Thymus (tissue), 11 donors: ENCODE data around the gene GDPD5. TPM values are rescaled to one million over a fixed set of nuclear protein-coding genes. Genes with fewer than 3 reads are reported as not detected.

Experiments used
- DNase-seq, 9 donors: peaks; one replicate each; pipeline ENCODE4 v3.0.0-alpha.2; 2013; ENCODE audit warnings: low spot score in 9 of 9, low read depth in 6 of 9, missing footprints in 1 of 9
- H3K27ac ChIP-seq, 2 donors: one replicate each; pipeline ENCODE4 v1.5.1; 2013; ENCODE audit warnings: control low read depth in 1 of 2, low read depth in 1 of 2, low read length in 1 of 2, mild to moderate bottlenecking in 1 of 2, moderate library complexity in 1 of 2
- H3K27me3 ChIP-seq, 2 donors: one replicate each; pipeline ENCODE4 v1.5.1; 2013; ENCODE audit warnings: low read length in 1 of 2; ENCODE audit not compliant: control insufficient read depth in 2 of 2, insufficient read depth in 1 of 2
- H3K36me3 ChIP-seq, 2 donors: one replicate each; pipeline ENCODE4 v1.5.1; 2013; ENCODE audit warnings: low read length in 1 of 2, mild to moderate bottlenecking in 1 of 2, moderate library complexity in 1 of 2; ENCODE audit not compliant: control insufficient read depth in 2 of 2, insufficient read depth in 2 of 2
- H3K4me1 ChIP-seq, 2 donors: one replicate each; pipeline ENCODE4 v1.5.1; 2013; ENCODE audit warnings: low read length in 2 of 2; ENCODE audit not compliant: control insufficient read depth in 2 of 2, insufficient read depth in 2 of 2
- H3K4me3 ChIP-seq, 2 donors: one replicate each; pipeline ENCODE4 v1.5.1; 2013; ENCODE audit warnings: low read length in 2 of 2, control low read depth in 1 of 2, mild to moderate bottlenecking in 1 of 2
- H3K9me3 ChIP-seq, 2 donors: one replicate each; pipeline ENCODE4 v1.5.1; 2013; ENCODE audit warnings: low read length in 1 of 2, mild to moderate bottlenecking in 1 of 2; ENCODE audit not compliant: control insufficient read depth in 2 of 2, insufficient read depth in 1 of 2
- WGBS: extraction: QIAGEN DNeasy Blood & Tissue Kit; methylation state at CpG from one replicate; pipeline ENCODE4 v1.1.7; 2013; 5-methylcytosine and 5-hydroxymethylcytosine counted together
- polyA plus RNA-seq: library from polyadenylated mRNA; stranded (reverse); fragments of 200-250 nt; gene quantifications from one replicate; pipeline ENCODE4 v1.2.3, GENCODE V29; 2013
- total RNA-seq: library from RNA; stranded (reverse); fragments of 120-200 nt; gene quantifications from one replicate; pipeline ENCODE4 v1.2.4, GENCODE V29; 2013
- donor health status: healthy.

Gene GDPD5
- total and polyA plus RNA-seq, 2 donors, result 3.1 to 25.3 TPM

- peak overlapping the region in 1 of 2 donors; percentile 44 for H3K4me3 ChIP-seq
- no peak overlapping the region for H3K27ac ChIP-seq
- H3K27me3 ChIP-seq, result peaks cover 45 to 79% of the 10 kb centered on the region in 2 donors
Observed at GRCh38 chr11:75430714-75431532, 94.8 kb downstream of the GDPD5 start.

GRCh38 chr11:75429902-75430713 lies 95.6 kb downstream of the GDPD5 start:
- Histone ChIP-seq H3K4me1 (peaks cover 7 to 10% of the 10 kb centered on the region in 2 donors), H3K9me3 (peaks cover 8 to 18% of the 10 kb centered on the region in 2 donors), H3K27ac (no peak overlapping the region), H3K27me3 (peaks cover 45 to 79% of the 10 kb centered on the region in 2 donors), H3K4me3 (peak overlapping the region in 1 of 2 donors; percentile 44), H3K36me3 (no peaks in the 10 kb centered on the region)
- DNase-seq, result peak in 4 of 9 donors; percentile 34 to 57 (median 44)
- WGBS, result 2% methylated on average over 134 of the region's 134 CpGs

More at GRCh38 chr11:75430714-75431532, 94.8 kb downstream of the GDPD5 start:
- peaks cover 7 to 10% of the 10 kb centered on the region in 2 donors for H3K4me1 ChIP-seq
- peaks cover 8 to 18% of the 10 kb centered on the region in 2 donors for H3K9me3 ChIP-seq
- no peak for DNase-seq
- no peaks in the 10 kb centered on the region for H3K36me3 ChIP-seq
- 37% methylated on average over 32 of the region's 32 CpGs for WGBS

- H3K9me3 ChIP-seq, result peaks cover 8 to 18% of the 10 kb centered on the region in 2 donors
- H3K4me3 ChIP-seq, result peak overlapping the region in 1 of 2 donors; percentile 44
- peaks cover 45 to 77% of the 10 kb centered on the region in 2 donors for H3K27me3 ChIP-seq
- DNase-seq, result no peak
- no peaks in the 10 kb centered on the region for H3K36me3 ChIP-seq
- H3K4me1 ChIP-seq, result peaks cover 7 to 10% of the 10 kb centered on the region in 2 donors
- WGBS, result 28% methylated on average over 25 of the region's 25 CpGs
- H3K27ac ChIP-seq, result no peak overlapping the region
Observed at GRCh38 chr11:75429641-75429901, 96.2 kb downstream of the GDPD5 start.

GRCh38 chr11:75428989-75429640 lies 96.6 kb downstream of the GDPD5 start:
- Histone ChIP-seq H3K36me3 (no peaks in the 10 kb centered on the region), H3K4me1 (peaks cover 7 to 10% of the 10 kb centered on the region in 2 donors), H3K9me3 (peaks cover 8 to 18% of the 10 kb centered on the region in 2 donors), H3K27ac (no peak overlapping the region), H3K4me3 (no peak overlapping the region), H3K27me3 (peaks cover 45 to 74% of the 10 kb centered on the region in 2 donors)
- 76% methylated on average over 16 of the region's 16 CpGs for WGBS
- DNase-seq, result no peak

- peaks cover 7 to 10% of the 10 kb centered on the region in 2 donors for H3K4me1 ChIP-seq
- peaks cover 8 to 18% of the 10 kb centered on the region in 2 donors for H3K9me3 ChIP-seq
- H3K27me3 ChIP-seq, result peaks cover 45 to 66% of the 10 kb centered on the region in 2 donors
- peak in 6 of 9 donors; percentile 16 to 64 (median 44) for DNase-seq
- H3K4me3 ChIP-seq, result peak overlapping the region in 1 of 2 donors; percentile 10
- no peak overlapping the region for H3K27ac ChIP-seq
- H3K36me3 ChIP-seq, result no peaks in the 10 kb centered on the region
- 26% methylated on average over 32 of the region's 32 CpGs for WGBS
Observed at GRCh38 chr11:75428281-75428724, 97.4 kb downstream of the GDPD5 start.

GRCh38 chr11:75427181-75427580 lies 98.6 kb downstream of the GDPD5 start:
- peaks cover 8 to 15% of the 10 kb centered on the region in 2 donors for H3K9me3 ChIP-seq
- DNase-seq, result no peak
- H3K27ac ChIP-seq, result no peak overlapping the region
- peaks cover 44 to 55% of the 10 kb centered on the region in 2 donors for H3K27me3 ChIP-seq
- no peak overlapping the region for H3K4me3 ChIP-seq
- H3K36me3 ChIP-seq, result peaks cover 7 to 9% of the 10 kb centered on the region in 2 donors
- H3K4me1 ChIP-seq, result peaks cover 7 to 10% of the 10 kb centered on the region in 2 donors

- Histone ChIP-seq H3K27me3 (peaks cover 39 to 50% of the 10 kb centered on the region in 2 donors), H3K27ac (no peak overlapping the region), H3K4me1 (peaks cover 7 to 10% of the 10 kb centered on the region in 2 donors), H3K36me3 (peaks cover 7 to 9% of the 10 kb centered on the region in 2 donors), H3K4me3 (no peak overlapping the region), H3K9me3 (peaks cover 8 to 15% of the 10 kb centered on the region in 2 donors)
- no peak for DNase-seq
- WGBS, result 93% methylated on average over 5 of the region's 5 CpGs
Observed at GRCh38 chr11:75426720-75427086, 99.0 kb downstream of the GDPD5 start.

GRCh38 chr11:75425422-75425821 lies 100.3 kb downstream of the GDPD5 start:
- Histone ChIP-seq H3K36me3 (peaks cover 7 to 16% of the 10 kb centered on the region in 2 donors), H3K27me3 (peaks cover 27 to 37% of the 10 kb centered on the region in 2 donors), H3K9me3 (peaks cover 7 to 15% of the 10 kb centered on the region in 2 donors), H3K4me3 (no peak overlapping the region), H3K4me1 (peaks cover 4 to 5% of the 10 kb centered on the region in 2 donors), H3K27ac (no peak overlapping the region)
- 93% methylated on average over 29 of the region's 29 CpGs for WGBS
- DNase-seq, result no peak
